GM23338 (cell line): ENCODE results near the gene NEIL3. TPM values are rescaled to one million over a fixed set of nuclear protein-coding genes. Genes with fewer than 3 reads are reported as not detected.

ENCODE experiments used
- ATAC-seq: fragments of 200-7000 bp; cut with Tn5 transposase; 3 replicates; pipeline ENCODE4 v1.9.1; 2020
- DNase-seq: peaks from one replicate; pipeline ENCODE4 v3.0.0-alpha.2; 2015; ENCODE audit warnings: low spot score
- H2AFZ ChIP-seq: fragments of 200-600 bp; sonication (generic); 2 replicates; pipeline ENCODE4 v1.8.0; 2016; ENCODE audit warnings: antibody characterized with exemption, mild to moderate bottlenecking, moderate library complexity
- H3F3A ChIP-seq: fragments of 200-600 bp; sonication (generic); replicated peaks from 2 replicates; pipeline ENCODE4 v1.8.0; 2017; ENCODE audit warnings: antibody characterized with exemption, mixed run types, low read depth
- H3K27ac ChIP-seq: fragments of 200-600 bp; sonication (generic); 2 replicates; pipeline ENCODE4 v1.6.1; 2016; ENCODE audit warnings: low read depth
- H3K27me3 ChIP-seq: fragments of 200-600 bp; sonication (generic); 2 replicates; pipeline ENCODE4 v1.8.0; 2016; ENCODE audit warnings: mild to moderate bottlenecking, mixed run types, moderate library complexity; ENCODE audit not compliant: insufficient read depth
- H3K36me3 ChIP-seq: fragments of 200-600 bp; sonication (generic); 2 replicates; pipeline ENCODE4 v1.8.0; 2016; ENCODE audit warnings: mild to moderate bottlenecking; ENCODE audit not compliant: insufficient read depth
- H3K4me1 ChIP-seq: fragments of 200-600 bp; sonication (generic); 2 replicates; pipeline ENCODE4 v1.8.0; 2016; ENCODE audit warnings: mild to moderate bottlenecking, moderate library complexity; ENCODE audit not compliant: insufficient read depth
- H3K4me2 ChIP-seq: fragments of 200-600 bp; sonication (generic); 2 replicates; pipeline ENCODE4 v1.7.1; 2017; ENCODE audit warnings: mixed run types
- H3K4me3 ChIP-seq: fragments of 200-600 bp; sonication (generic); 2 replicates; pipeline ENCODE4 v1.6.1; 2016; ENCODE audit warnings: mixed run types
- H3K79me2 ChIP-seq: fragments of 200-600 bp; sonication (generic); replicated peaks from 2 replicates; pipeline ENCODE4 v1.8.0; 2017; ENCODE audit warnings: mild to moderate bottlenecking; ENCODE audit not compliant: insufficient read depth
- H3K9me2 ChIP-seq: fragments of 200-600 bp; sonication (generic); 2 replicates; pipeline ENCODE4 v1.8.0; 2017; ENCODE audit not compliant: insufficient read depth
- H4K20me1 ChIP-seq: fragments of 200-600 bp; sonication (generic); replicated peaks from 2 replicates; pipeline ENCODE4 v1.8.0; 2017; ENCODE audit warnings: mild to moderate bottlenecking; ENCODE audit not compliant: insufficient read depth
- H3K27ac Mint-ChIP-seq: 2 replicates; pipeline ENCODE4 v1.8.0; 2020; ENCODE audit warnings: inconsistent platforms, mild to moderate bottlenecking, moderate library complexity, mixed read lengths
- H3K27me3 Mint-ChIP-seq: 3 replicates; pipeline ENCODE4 v1.8.0; 2022; ENCODE audit warnings: low read depth, mild to moderate bottlenecking, moderate library complexity, mixed read lengths, inconsistent platforms; ENCODE audit not compliant: insufficient read depth, poor library complexity
- H3K36me3 Mint-ChIP-seq: 3 replicates; pipeline ENCODE4 v1.8.0; 2021; ENCODE audit warnings: low read depth, mild to moderate bottlenecking, inconsistent platforms, moderate library complexity, mixed read lengths
- H3K4me1 Mint-ChIP-seq: 3 replicates; pipeline ENCODE4 v1.8.0; 2020; ENCODE audit warnings: mild to moderate bottlenecking, inconsistent platforms, mixed read lengths
- H3K4me3 Mint-ChIP-seq: 3 replicates; pipeline ENCODE4 v1.8.0; 2021; ENCODE audit warnings: moderate library complexity, mild to moderate bottlenecking, inconsistent platforms, mixed read lengths
- H3K9me3 Mint-ChIP-seq: 3 replicates; pipeline ENCODE4 v1.8.0; 2020; ENCODE audit warnings: moderate library complexity, mild to moderate bottlenecking, inconsistent platforms, mixed read lengths
- CREB1 ChIP-seq: fragments of 250-450 bp; sonication (Bioruptor Pico); IDR thresholded peaks from 2 replicates; pipeline ENCODE4 v1.5.0; 2020; ENCODE audit warnings: low read depth, mild to moderate bottlenecking, moderate library complexity
- CTCF ChIP-seq, 2 experiments: fragments of 200-600 bp in 1 of 2; sonication (generic) in 1 of 2; conservative IDR thresholded peaks; 2 replicates each; pipeline versions ENCODE4 v1.5.1 to v1.6.1; 2016 to 2017; ENCODE audit warnings: antibody characterized with exemption in 2 of 2, low read depth in 2 of 2, mild to moderate bottlenecking in 2 of 2, moderate library complexity in 1 of 2
- ETS1 ChIP-seq: IDR thresholded peaks from 2 replicates; pipeline ENCODE4 v1.6.1; 2016; ENCODE audit warnings: antibody characterized with exemption
- EZH2 ChIP-seq: fragments of 200-600 bp; sonication (generic); IDR thresholded peaks from one replicate; pipeline ENCODE4 v1.8.0; 2017; ENCODE audit warnings: antibody characterized with exemption, mild to moderate bottlenecking, low read depth; ENCODE audit not compliant: unreplicated experiment
- EZH2phosphoT487 ChIP-seq: fragments of 200-600 bp; sonication (generic); IDR thresholded peaks from one replicate; pipeline ENCODE4 v1.8.1; 2018; ENCODE audit warnings: antibody characterized with exemption; ENCODE audit not compliant: unreplicated experiment
- JUNB ChIP-seq: IDR thresholded peaks from one replicate; pipeline ENCODE4 v1.6.1; 2016; ENCODE audit warnings: antibody characterized with exemption; ENCODE audit not compliant: unreplicated experiment
- NANOG ChIP-seq: IDR thresholded peaks from 2 replicates; pipeline ENCODE4 v1.6.1; 2016; ENCODE audit warnings: antibody characterized with exemption, borderline replicate concordance
- POLR2AphosphoS5 ChIP-seq: IDR thresholded peaks from 2 replicates; pipeline ENCODE4 v1.6.1; 2016; ENCODE audit warnings: antibody characterized with exemption, low read depth
- REST ChIP-seq: IDR thresholded peaks from one replicate; pipeline ENCODE4 v1.6.1; 2018; ENCODE audit warnings: antibody characterized with exemption; ENCODE audit not compliant: unreplicated experiment
- STAT1 ChIP-seq: IDR thresholded peaks from one replicate; pipeline ENCODE4 v1.6.1; 2016; ENCODE audit warnings: antibody characterized with exemption; ENCODE audit not compliant: unreplicated experiment
- ZNF114 ChIP-seq: fragments of 250-450 bp; sonication (Bioruptor Pico); IDR thresholded peaks from 2 replicates; pipeline ENCODE4 v1.5.0; 2020; ENCODE audit warnings: mild to moderate bottlenecking, moderate library complexity
- ZNF331 ChIP-seq: fragments of 250-450 bp; sonication (Bioruptor Pico); IDR thresholded peaks from 2 replicates; pipeline ENCODE4 v1.5.0; 2020; ENCODE audit warnings: low read depth, mild to moderate bottlenecking, moderate library complexity
- polyA plus RNA-seq: library from polyadenylated mRNA; unstranded; fragments of >200 nt; fragmentation: Nextera tagmentation; extraction: Ambion mirVana; gene quantifications from 2 replicates; pipeline ENCODE4 v1.2.1, GENCODE V29; 2016
- total RNA-seq: library from RNA; depleted of rRNA; stranded (reverse); fragments of >200 nt; shearing (Covaris generic); gene quantifications from 2 replicates; pipeline ENCODE4 v1.2.3, GENCODE V29; 2014

Gene NEIL3
- total and polyA plus RNA-seq, 2 experiments from 2014 or later = 11.8 to 15.4 TPM

DNA sequence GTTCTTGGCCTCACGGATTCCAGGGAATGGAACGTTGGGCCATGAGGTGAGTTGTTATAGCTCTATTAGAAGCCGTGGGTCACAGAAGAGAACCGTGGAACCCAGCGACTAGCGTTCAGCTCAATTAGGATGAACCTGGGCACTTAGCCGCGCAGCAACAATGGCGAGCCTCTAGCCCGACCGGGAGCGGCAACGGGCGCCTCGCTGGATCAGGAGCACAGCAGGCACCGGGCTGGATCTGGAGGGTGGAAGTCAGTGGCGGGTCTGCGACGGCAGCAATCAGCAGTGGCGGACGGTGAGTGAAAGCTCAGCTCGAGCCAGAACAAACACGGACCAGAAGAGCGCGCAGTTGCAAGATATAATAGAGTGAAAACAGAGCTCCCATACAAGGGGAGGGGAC lies 98.3 kb downstream of the NEIL3 start (continued):
- no peak for TF ChIP-seq CTCF (conservative IDR thresholded peaks at IDR 0.05; ENCODE audit: low read depth in 2 of 2)
- TF ChIP-seq EZH2phosphoT487 = no peak
- no peak for TF ChIP-seq EZH2
- no peak for TF ChIP-seq ZNF331 (CRISPR knock-in tag)

DNA sequence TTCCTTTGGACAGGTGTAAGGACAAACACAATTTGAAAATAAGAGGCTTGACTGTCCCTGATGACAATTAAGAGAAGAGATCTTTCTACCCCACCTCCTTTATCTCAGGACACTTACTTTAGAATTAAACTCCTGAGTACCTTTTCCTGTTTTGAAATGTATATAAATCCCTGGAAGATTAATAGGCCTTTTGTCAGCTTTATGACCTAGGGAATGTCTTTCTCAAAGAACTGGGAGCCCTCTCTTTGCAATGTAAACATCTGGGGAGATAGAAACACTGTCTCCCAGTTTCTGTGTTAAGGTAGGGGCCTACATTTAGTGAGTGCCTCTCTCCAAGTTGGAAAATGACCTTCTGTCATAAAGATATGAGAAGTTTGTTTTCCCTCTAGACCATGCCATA lies 100.9 kb downstream of the NEIL3 start:
- Histone ChIP-seq H4K20me1 (no peaks in the 10 kb centered on the region), H3F3A (no peaks in the 10 kb centered on the region), H3K79me2 (no peaks in the 10 kb centered on the region), H3K4me2 (no peak overlapping the region), H2AFZ (0 out of 2 replicates have a peak overlapping the region, but pooled peaks have one; percentile 23), H3K9me2 (peaks cover 6% of the 10 kb centered on the region), H3K36me3 (no peaks in the 10 kb centered on the region), H3K27me3 (no peaks in the 10 kb centered on the region), H3K27ac (no peak overlapping the region), H3K4me1 (peaks cover 5% of the 10 kb centered on the region; the same call in 1 of the 2 replicates), H3K4me3 (no peak overlapping the region)
- no peaks in the 10 kb centered on the region for H3K36me3 Mint-ChIP-seq
- H3K27ac Mint-ChIP-seq = no peak overlapping the region
- no peak for ATAC-seq
- H3K27me3 Mint-ChIP-seq = peaks cover 6% of the 10 kb centered on the region
- no peaks in the 10 kb centered on the region; the same call in 1 of the 3 replicates for H3K9me3 Mint-ChIP-seq
- no peaks in the 10 kb centered on the region; the same call in 2 of the 3 replicates for H3K4me1 Mint-ChIP-seq
- no peak for DNase-seq
- no peak overlapping the region for H3K4me3 Mint-ChIP-seq
- TF ChIP-seq EZH2phosphoT487 (no peak), CREB1 (no peak), JUNB (no peak), EZH2 (no peak), ZNF331 (CRISPR knock-in tag) (no peak), REST (no peak), NANOG (no peak), ZNF114 (CRISPR knock-in tag) (no peak), POLR2AphosphoS5 (no peak), ETS1 (no peak), STAT1 (no peak), CTCF (conservative IDR thresholded peaks at IDR 0.05; ENCODE audit: low read depth in 2 of 2) (no peak)
